GM23248 (cell line): Measurements from ENCODE around the gene SLIT3. TPM values are rescaled to one million over a fixed set of nuclear protein-coding genes. Genes with fewer than 3 reads are reported as not detected.
A peak's percentile ranks its signal among the peaks of the same experiment; 100 is the strongest.

ENCODE experiments used
- DNase-seq: peaks from one replicate; pipeline ENCODE4 v3.0.0-alpha.2; 2015
- H2AFZ ChIP-seq: fragments of 200-600 bp; sonication (generic); 2 replicates; pipeline ENCODE4 v1.6.1; 2016; ENCODE audit warnings: antibody characterized with exemption
- H3F3A ChIP-seq: fragments of 200-600 bp; sonication (generic); 2 replicates; pipeline ENCODE4 v1.6.1; 2016; ENCODE audit warnings: mild to moderate bottlenecking, antibody characterized with exemption, mixed run types; ENCODE audit not compliant: insufficient read depth
- H3K27ac ChIP-seq: fragments of 200-600 bp; sonication (generic); 2 replicates; pipeline ENCODE4 v1.5.1; 2016; ENCODE audit warnings: mild to moderate bottlenecking
- H3K27me3 ChIP-seq: fragments of 200-600 bp; sonication (generic); replicated peaks from 2 replicates; pipeline ENCODE4 v1.6.1; 2016; ENCODE audit warnings: mild to moderate bottlenecking; ENCODE audit not compliant: insufficient read depth
- H3K36me3 ChIP-seq: fragments of 200-600 bp; sonication (generic); 2 replicates; pipeline ENCODE4 v1.6.1; 2016; ENCODE audit warnings: low read depth, mild to moderate bottlenecking
- H3K4me1 ChIP-seq: fragments of 200-600 bp; sonication (generic); 2 replicates; pipeline ENCODE4 v1.6.1; 2016; ENCODE audit warnings: mild to moderate bottlenecking; ENCODE audit not compliant: insufficient read depth
- H3K4me2 ChIP-seq: fragments of 200-600 bp; sonication (generic); one replicate; pipeline ENCODE4 v1.6.1; 2016; ENCODE audit warnings: mild to moderate bottlenecking; ENCODE audit not compliant: unreplicated experiment
- H3K4me3 ChIP-seq: fragments of 200-600 bp; sonication (generic); 2 replicates; pipeline ENCODE4 v1.5.1; 2016; ENCODE audit warnings: mild to moderate bottlenecking
- H3K79me2 ChIP-seq: fragments of 200-600 bp; sonication (generic); 2 replicates; pipeline ENCODE4 v1.6.1; 2016; ENCODE audit warnings: mild to moderate bottlenecking; ENCODE audit not compliant: insufficient read depth
- H3K9ac ChIP-seq: fragments of 200-600 bp; sonication (generic); 2 replicates; pipeline ENCODE4 v1.6.1; 2016; ENCODE audit warnings: mild to moderate bottlenecking
- H3K9me2 ChIP-seq: fragments of 200-600 bp; sonication (generic); 2 replicates; pipeline ENCODE4 v1.6.1; 2016; ENCODE audit warnings: mixed run types, mild to moderate bottlenecking, moderate library complexity; ENCODE audit not compliant: insufficient read depth
- H3K9me3 ChIP-seq: fragments of 200-600 bp; sonication (generic); one replicate; pipeline ENCODE4 v1.6.1; 2017; ENCODE audit warnings: low read depth
- H4K20me1 ChIP-seq: fragments of 200-600 bp; sonication (generic); 2 replicates; pipeline ENCODE4 v1.6.0; 2016; ENCODE audit not compliant: insufficient read depth
- EZH2 ChIP-seq: fragments of 200-600 bp; sonication (generic); IDR thresholded peaks from 2 replicates; pipeline ENCODE4 v1.6.1; 2018; ENCODE audit warnings: antibody characterized with exemption, mild to moderate bottlenecking; ENCODE audit not compliant: insufficient read depth, poor library complexity, severe bottlenecking
- EZH2phosphoT487 ChIP-seq: fragments of 200-600 bp; sonication (generic); IDR thresholded peaks from 2 replicates; pipeline ENCODE4 v1.6.1; 2018; ENCODE audit warnings: antibody characterized with exemption, moderate library complexity, mild to moderate bottlenecking, low read depth; ENCODE audit not compliant: insufficient read depth
- WGBS, 2 experiments: methylation state at CpG; one replicate each; pipeline ENCODE4 v1.1.6; 2015 to 2017; ENCODE audit warnings: low lambda C conversion rate in 2 of 2, low coverage in 1 of 2; ENCODE audit errors: missing lambda C conversion rate in 2 of 2; 5-methylcytosine and 5-hydroxymethylcytosine counted together
- in situ Hi-C: fragments of 300-500 bp; cut with MboI; formaldehyde crosslinking; loops from 2 replicates; pipeline ENCODE4 v1.15.0; 2020
- polyA plus RNA-seq: library from polyadenylated mRNA; unstranded; fragments of >200 nt; fragmentation: Nextera tagmentation; extraction: Ambion mirVana; gene quantifications from 2 replicates; pipeline ENCODE4 v1.2.1, GENCODE V29; 2016
- total RNA-seq: library from RNA; depleted of rRNA; stranded (reverse); fragments of >200 nt; shearing (Covaris generic); gene quantifications from 2 replicates; pipeline ENCODE4 v1.2.3, GENCODE V29; 2014

SLIT3 gene
- total and polyA plus RNA-seq, 2 experiments from 2014 or later: 61.9 to 100 TPM

GRCh38 chr5:169048181-169049125 is 252.5 kb downstream of the SLIT3 start:
- Histone ChIP-seq H3K4me2 (no peak overlapping the region), H4K20me1 (no peaks in the 10 kb centered on the region), H3K27ac (no peak overlapping the region), H3K9me3 (no peaks in the 10 kb centered on the region), H3K36me3 (no peaks in the 10 kb centered on the region), H3K9me2 (no peaks in the 10 kb centered on the region; the same call in 1 of the 2 replicates), H3F3A (peaks cover 25% of the 10 kb centered on the region), H3K79me2 (no peaks in the 10 kb centered on the region), H2AFZ (no peak overlapping the region), H3K27me3 (no peaks in the 10 kb centered on the region), H3K4me1 (peaks cover 43% of the 10 kb centered on the region), H3K4me3 (no peak overlapping the region), H3K9ac (no peak overlapping the region)
- TF ChIP-seq EZH2phosphoT487: no peak
- no peak for TF ChIP-seq EZH2
- in situ Hi-C loops: no loop called here
- DNase-seq: peak; percentile 19
- WGBS, 2 experiments: 86 to 87% methylated on average over 14 of the region's 14 CpGs

DNA sequence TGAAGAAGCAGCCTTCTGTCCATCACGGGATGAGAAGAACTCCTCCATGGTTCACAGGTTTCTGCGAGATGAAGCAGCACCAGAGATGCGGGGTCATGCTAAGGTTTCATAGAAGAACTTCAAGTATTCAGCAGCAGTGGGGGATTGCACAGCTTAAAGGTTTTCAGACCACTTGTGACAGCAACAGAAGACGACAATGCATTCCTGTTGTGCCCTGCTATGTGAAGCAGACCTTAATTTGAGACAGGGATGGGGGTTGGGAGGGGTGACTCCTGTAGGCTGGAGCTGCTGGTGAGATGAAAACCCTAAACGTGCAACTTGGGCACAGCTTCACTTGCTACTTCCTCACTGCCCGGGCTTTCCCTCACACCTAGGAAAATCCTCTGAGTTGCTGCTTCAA is 256.0 kb downstream of the SLIT3 start:
- no peak for TF ChIP-seq EZH2phosphoT487
- TF ChIP-seq EZH2: no peak
- WGBS, 2 experiments: 79 to 80% methylated on average over 6 of the region's 6 CpGs

GRCh38 chr5:169041180-169041579 is 259.8 kb downstream of the SLIT3 start:
- H3K9me2 ChIP-seq: no peaks in the 10 kb centered on the region; the same call in 1 of the 2 replicates
- no peaks in the 10 kb centered on the region for H3K27me3 ChIP-seq
- in situ Hi-C loops: no loop called here
- no peaks in the 10 kb centered on the region for H3K9me3 ChIP-seq
- no peaks in the 10 kb centered on the region for H3F3A ChIP-seq
- H3K36me3 ChIP-seq: no peaks in the 10 kb centered on the region
- WGBS, 2 experiments: 93 to 94% methylated on average over 7 of the region's 7 CpGs
- no peak overlapping the region for H3K9ac ChIP-seq
- H3K4me3 ChIP-seq: no peak overlapping the region
- DNase-seq: no peak
- H4K20me1 ChIP-seq: no peaks in the 10 kb centered on the region; the same call in 1 of the 2 replicates
- H3K27ac ChIP-seq: no peak overlapping the region
- TF ChIP-seq EZH2phosphoT487 (no peak), EZH2 (no peak)
- H3K4me1 ChIP-seq: no peaks in the 10 kb centered on the region
- no peak overlapping the region for H2AFZ ChIP-seq
- H3K4me2 ChIP-seq: no peak overlapping the region
- H3K79me2 ChIP-seq: no peaks in the 10 kb centered on the region

More for the DNA sequence above, 256.0 kb downstream of the SLIT3 start:
- no peaks in the 10 kb centered on the region for H3K36me3 ChIP-seq
- no peak overlapping the region for H3K9ac ChIP-seq
- DNase-seq: no peak
- H3K4me3 ChIP-seq: no peak overlapping the region
- no peaks in the 10 kb centered on the region for H3K9me3 ChIP-seq
- no peaks in the 10 kb centered on the region; the same call in 1 of the 2 replicates for H3K9me2 ChIP-seq
- H3K4me1 ChIP-seq: peaks cover 18% of the 10 kb centered on the region
- peaks cover 7% of the 10 kb centered on the region; the same call in 1 of the 2 replicates for H3F3A ChIP-seq
- no peaks in the 10 kb centered on the region; the same call in 1 of the 2 replicates for H4K20me1 ChIP-seq
- no peaks in the 10 kb centered on the region for H3K79me2 ChIP-seq
- in situ Hi-C loops: no loop called here
- H3K27ac ChIP-seq: no peak overlapping the region
- H3K4me2 ChIP-seq: no peak overlapping the region
- no peaks in the 10 kb centered on the region for H3K27me3 ChIP-seq
- H2AFZ ChIP-seq: no peak overlapping the region

- no peak for DNase-seq
- no peaks in the 10 kb centered on the region for H3K4me1 ChIP-seq
- H4K20me1 ChIP-seq: no peaks in the 10 kb centered on the region; the same call in 1 of the 2 replicates
- no peaks in the 10 kb centered on the region for H3K9me3 ChIP-seq
- H3K4me3 ChIP-seq: no peak overlapping the region
- in situ Hi-C loops: no loop called here
- H3K27ac ChIP-seq: no peak overlapping the region
- H3K79me2 ChIP-seq: no peaks in the 10 kb centered on the region
- H3K9me2 ChIP-seq: no peaks in the 10 kb centered on the region; the same call in 1 of the 2 replicates
- no peaks in the 10 kb centered on the region for H3K36me3 ChIP-seq
- 89 to 91% methylated on average over 6 of the region's 6 CpGs for WGBS, 2 experiments
- H2AFZ ChIP-seq: no peak overlapping the region
- no peak overlapping the region for H3K4me2 ChIP-seq
- no peaks in the 10 kb centered on the region for H3K27me3 ChIP-seq
- TF ChIP-seq EZH2: no peak
- no peak for TF ChIP-seq EZH2phosphoT487
- no peaks in the 10 kb centered on the region for H3F3A ChIP-seq
- H3K9ac ChIP-seq: no peak overlapping the region
These were observed 261.3 kb downstream of the SLIT3 start for GRCh38 chr5:169039592-169039991.
